ENCODE results near the gene GPR6.

The GPR6 gene

DNA sequence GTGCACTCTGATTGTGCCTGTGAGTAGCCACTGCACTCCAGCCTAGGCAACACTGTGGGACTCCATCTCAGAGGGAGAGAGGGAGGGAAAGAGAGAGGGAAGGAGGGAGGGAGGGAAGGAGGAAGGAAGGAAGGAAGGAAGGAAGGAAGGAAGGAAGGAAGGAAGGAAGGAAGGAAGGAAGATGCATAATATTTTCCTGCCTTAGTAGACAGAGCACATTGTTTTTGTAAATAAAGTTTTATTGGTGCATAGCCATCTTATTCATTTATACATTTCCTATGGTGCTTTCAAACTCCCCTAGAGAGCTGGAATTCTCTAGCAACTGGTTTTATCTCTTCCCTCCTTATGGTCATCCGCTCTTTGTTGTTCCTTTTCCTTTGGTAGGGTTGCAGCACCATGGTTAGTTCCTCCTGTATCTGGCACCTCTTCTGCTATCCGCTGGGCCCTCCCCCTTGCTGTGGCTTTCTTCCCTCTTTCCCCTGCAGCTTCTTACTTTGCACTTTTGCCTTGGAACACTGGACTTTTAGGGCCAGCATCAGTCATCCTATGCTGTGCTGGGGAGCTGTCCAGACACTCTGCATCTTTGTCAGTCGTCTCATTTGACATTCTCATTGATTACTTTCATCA lies 20.2 kb downstream of the GPR6 start:
- no peak for DNase-seq (ENCODE audit: low read depth in 2 of 2)

DNA sequence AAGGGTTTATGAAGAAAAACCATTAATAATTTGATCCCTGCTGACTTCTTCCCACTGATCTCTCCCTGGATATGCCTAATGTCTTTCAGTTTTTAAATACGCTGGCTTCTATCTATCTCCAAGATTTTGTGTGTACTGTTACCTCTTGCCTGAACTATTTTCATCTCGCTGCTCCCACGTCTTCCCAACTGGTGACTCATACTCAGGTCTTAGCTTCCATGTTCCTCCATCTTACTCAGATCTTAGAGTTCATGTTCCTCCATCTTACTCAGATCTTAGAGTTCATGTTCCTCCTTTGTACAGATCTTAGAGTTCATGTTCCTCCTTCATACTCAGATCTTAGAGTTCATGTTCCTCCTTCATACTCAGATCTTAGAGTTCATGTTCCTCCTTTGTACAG lies 21.6 kb downstream of the GPR6 start:
- DNase-seq (ENCODE audit: low read depth in 2 of 2), result no peak

DNA sequence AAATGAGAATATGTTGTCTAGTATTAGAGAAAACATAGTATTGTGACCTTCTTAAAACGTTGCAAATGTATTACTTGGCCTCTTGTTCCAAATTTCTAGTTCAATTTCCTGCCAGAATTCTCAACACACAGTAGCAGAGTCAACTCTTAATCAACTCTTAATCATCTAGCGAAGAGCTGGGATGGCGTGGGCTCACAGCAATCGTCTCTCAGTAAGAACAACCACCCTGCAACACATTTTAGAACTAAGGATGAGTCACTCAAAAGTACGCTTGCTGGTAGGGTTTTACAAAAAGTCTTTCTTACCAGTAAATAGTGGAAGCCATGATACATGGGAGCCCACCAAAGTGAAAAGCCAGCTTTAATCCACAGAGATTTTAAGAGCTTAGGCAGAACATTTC lies 24.6 kb downstream of the GPR6 start:
- no peak for DNase-seq (ENCODE audit: low read depth in 2 of 2)

DNA sequence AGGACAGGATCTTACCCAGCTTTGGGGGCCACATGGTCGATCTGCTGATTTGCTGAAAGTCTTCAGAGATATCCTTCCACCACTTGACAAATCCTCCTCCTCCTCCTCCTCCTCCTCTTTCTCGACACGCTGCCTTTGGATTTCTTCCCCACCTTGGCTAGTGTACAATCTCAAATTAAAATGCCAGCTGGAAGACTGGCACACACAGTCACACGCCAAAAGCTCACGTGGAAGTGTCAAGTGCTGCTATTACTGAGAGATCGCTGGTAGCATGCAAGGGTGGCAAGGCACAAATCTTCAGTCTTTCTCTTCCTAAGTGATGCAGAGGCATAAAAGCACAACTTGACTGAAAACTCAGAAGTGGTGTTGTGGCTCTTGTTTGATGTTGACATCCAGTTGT lies 35.3 kb downstream of the GPR6 start:
- DNase-seq (ENCODE audit: low read depth in 2 of 2), result no peak

DNA sequence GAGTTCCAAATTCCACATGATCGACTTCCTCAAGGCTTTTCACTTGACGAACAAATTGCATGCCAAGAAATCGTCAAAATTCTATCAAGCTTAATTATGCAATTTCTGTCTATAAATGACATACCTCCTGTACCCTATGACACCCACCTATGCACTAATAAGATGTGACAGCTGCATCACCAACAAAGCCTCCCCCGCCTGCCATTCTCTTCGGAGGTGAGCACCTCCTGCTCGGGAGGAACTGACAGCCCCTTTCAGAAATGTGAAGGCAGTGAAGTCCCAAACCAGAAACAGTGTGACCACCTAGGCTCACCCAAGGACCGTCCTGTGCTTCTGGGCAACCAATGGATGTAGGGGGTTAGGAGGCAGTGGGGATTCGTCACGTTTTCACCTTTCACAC lies 37.1 kb downstream of the GPR6 start:
- no peak for DNase-seq (ENCODE audit: low read depth in 2 of 2)

DNA sequence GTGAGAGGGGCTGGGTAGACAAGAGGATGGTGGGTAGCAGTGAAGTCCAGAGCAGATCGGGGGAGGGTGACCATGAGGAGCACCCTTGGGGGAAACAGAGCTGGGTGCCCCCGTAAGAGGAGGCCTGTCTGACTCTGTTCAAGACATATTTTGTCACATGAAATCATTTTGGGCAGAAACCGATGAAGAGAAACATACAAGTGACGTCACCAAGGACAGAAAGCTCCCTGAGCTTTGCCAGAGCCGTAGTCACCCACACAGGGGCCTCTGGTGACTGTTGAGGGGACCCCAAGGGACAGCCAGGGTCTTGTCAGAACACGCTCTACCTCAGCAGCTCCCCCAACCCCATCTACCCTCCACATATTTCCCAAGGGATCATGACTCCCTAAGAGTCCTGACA lies 39.2 kb downstream of the GPR6 start:
- no peak for DNase-seq (ENCODE audit: low read depth in 2 of 2)

DNA sequence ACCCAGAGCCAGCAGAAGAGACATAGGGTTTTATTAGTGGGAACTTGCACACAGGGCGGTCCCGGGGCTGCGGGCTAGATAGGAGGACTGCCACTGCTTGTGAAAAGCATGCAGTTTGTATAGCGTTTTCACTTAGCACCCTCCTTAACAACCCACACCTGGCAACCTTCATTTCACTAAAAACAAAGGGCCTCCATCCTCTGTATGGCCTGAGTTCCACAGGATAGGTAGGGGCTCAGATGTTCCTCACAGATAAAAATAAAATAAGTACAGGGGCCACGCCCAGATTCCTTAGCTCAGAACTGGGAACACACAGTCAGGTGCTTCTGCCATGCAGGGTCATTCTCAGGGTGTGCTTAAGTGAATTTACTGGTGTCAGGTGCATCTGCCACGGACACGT lies 39.8 kb downstream of the GPR6 start:
- no peak for DNase-seq (ENCODE audit: low read depth in 2 of 2)

DNA sequence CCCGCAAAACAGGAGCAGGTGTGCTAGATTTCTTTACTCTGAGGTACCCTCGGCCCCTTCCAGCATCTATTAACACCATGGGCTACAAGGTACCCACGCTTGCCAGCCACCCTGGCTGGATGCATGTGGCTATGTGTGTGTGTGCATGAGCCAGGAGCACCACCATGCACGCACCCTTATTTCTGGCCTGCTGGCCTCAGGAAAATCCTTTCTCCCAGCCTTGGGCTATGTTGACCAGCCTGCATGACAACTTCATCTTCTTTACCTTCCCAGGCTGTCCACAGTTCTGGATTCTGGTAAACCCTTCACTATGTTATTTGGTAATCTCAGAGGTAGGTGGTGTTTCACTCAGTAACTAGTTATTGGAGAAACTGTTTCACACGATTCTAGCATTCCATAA lies 40.4 kb downstream of the GPR6 start:
- no peak for DNase-seq (ENCODE audit: low read depth in 2 of 2)

DNA sequence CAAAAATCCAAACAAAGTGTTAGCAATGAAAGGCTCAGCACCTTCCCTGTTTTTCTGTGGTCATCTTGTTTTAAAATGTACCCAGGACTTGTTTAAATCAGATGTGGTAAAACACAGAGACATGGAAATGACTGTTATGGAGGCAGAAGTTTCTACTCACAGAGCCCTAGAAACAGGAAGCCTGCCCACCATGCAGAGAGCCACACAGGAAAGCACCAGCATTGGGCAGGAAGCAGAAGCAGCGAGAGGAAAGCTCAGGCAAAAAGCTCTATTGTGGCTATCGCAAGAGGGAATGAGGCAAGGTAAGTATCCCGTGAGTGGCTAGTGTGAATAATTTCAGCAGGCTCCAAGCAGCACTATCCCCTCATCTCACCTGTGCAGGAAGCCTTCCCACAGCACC lies 42.8 kb downstream of the GPR6 start:
- DNase-seq (ENCODE audit: low read depth in 2 of 2), result no peak

DNA sequence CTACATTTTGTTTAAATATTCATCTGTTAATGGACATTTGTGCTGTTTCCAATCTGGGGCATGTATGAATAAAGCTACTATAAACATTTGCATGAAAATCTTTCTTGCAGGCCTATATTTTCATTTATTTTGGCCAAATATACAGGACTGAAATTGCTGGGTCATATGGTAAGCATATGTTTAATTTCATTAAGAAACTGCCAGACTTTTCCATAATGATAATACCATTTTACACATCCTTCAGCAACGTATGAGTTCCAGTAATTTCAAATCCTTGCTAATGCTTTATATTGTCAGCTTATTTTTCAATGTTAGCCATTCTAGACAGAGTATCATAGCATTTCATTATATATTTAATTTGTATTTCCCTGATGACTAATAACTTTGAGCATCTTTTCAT lies 51.0 kb downstream of the GPR6 start:
- DNase-seq (ENCODE audit: low read depth in 2 of 2), result no peak

All from stimulated activated CD4-positive, alpha-beta T cell treated with anti-CD3 and anti-CD28 coated beads, Interleukin-1b, Interleukin-23, amount 100 ng/mL, for 4 hours (primary cell).